Measurements from ENCODE around the gene ATP8B4.

GRCh38 chr15:50082066-50082465, 37.0 kb downstream of the ATP8B4 start:
- TF ChIP-seq CEBPB (IDR thresholded peaks at IDR 0.05) = no peak
- no peak for TF ChIP-seq TCF12 (IDR thresholded peaks at IDR 0.05; ENCODE audit: low read depth)
- TF ChIP-seq NFIC (IDR thresholded peaks at IDR 0.05) = no peak
- TF ChIP-seq RAD21 (IDR thresholded peaks at IDR 0.05; ENCODE audit: low read depth) = no peak
- no peak for TF ChIP-seq YY1 (IDR thresholded peaks at IDR 0.05; ENCODE audit: low read depth)
- no peak for TF ChIP-seq EP300 (IDR thresholded peaks at IDR 0.05; ENCODE audit: borderline replicate concordance)

All from Ishikawa (cell line).